IPS-18c (cell line): Measurements from ENCODE around the gene SYNE2.
"Not testable (repeated sequence)": the region's sequence is repeated elsewhere in the genome, so short reads cannot be mapped to it uniquely, and the experiment has no call there.

Source experiments
- H3K4me3 ChIP-seq: 2 replicates; pipeline ENCODE4 v1.7.0; 2013; ENCODE audit warnings: low read depth, mild to moderate bottlenecking, low read length, moderate library complexity; ENCODE audit not compliant: insufficient read depth
- H3K9me3 ChIP-seq: one replicate; pipeline ENCODE4 v1.6.1; 2013; ENCODE audit warnings: mild to moderate bottlenecking, low read length, moderate library complexity; ENCODE audit not compliant: control insufficient read depth, insufficient read depth

The SYNE2 gene

GRCh38 chr14:64170181-64170580 lies 317.4 kb downstream of the SYNE2 start:
- H3K4me3 ChIP-seq: no peak overlapping the region
- H3K9me3 ChIP-seq: no peaks in the 10 kb centered on the region

- H3K4me3 ChIP-seq: no peak overlapping the region
- no peaks in the 10 kb centered on the region for H3K9me3 ChIP-seq
These were observed 322.3 kb downstream of the SYNE2 start for GRCh38 chr14:64174922-64175782.

- Histone ChIP-seq H3K4me3 (no peak overlapping the region), H3K9me3 (no peaks in the 10 kb centered on the region)
These were observed 323.5 kb downstream of the SYNE2 start for GRCh38 chr14:64176330-64176729.

GRCh38 chr14:64178814-64179213 lies 326.0 kb downstream of the SYNE2 start:
- Histone ChIP-seq H3K4me3 (no peak overlapping the region), H3K9me3 (no peaks in the 10 kb centered on the region)

- H3K4me3 ChIP-seq, H3K9me3 ChIP-seq: not testable (repeated sequence)
These were observed 330.1 kb downstream of the SYNE2 start for GRCh38 chr14:64182908-64183307.

GRCh38 chr14:64184103-64184729 lies 331.4 kb downstream of the SYNE2 start:
- no peak overlapping the region for H3K4me3 ChIP-seq
- H3K9me3 ChIP-seq: peaks cover 2% of the 10 kb centered on the region

GRCh38 chr14:64185184-64185583 lies 332.4 kb downstream of the SYNE2 start:
- Histone ChIP-seq H3K9me3 (peaks cover 2% of the 10 kb centered on the region), H3K4me3 (no peak overlapping the region)

- Histone ChIP-seq H3K4me3 (peak overlapping the region; percentile 62), H3K9me3 (peaks cover 2% of the 10 kb centered on the region)
These were observed 333.7 kb downstream of the SYNE2 start for GRCh38 chr14:64186231-64187129.

- peaks cover 2% of the 10 kb centered on the region for H3K9me3 ChIP-seq
- H3K4me3 ChIP-seq: peak overlapping the region; percentile 22; the same call in 1 of the 2 replicates
These were observed 334.5 kb downstream of the SYNE2 start for GRCh38 chr14:64187331-64187730.

GRCh38 chr14:64190974-64191502 lies 338.2 kb downstream of the SYNE2 start:
- Histone ChIP-seq H3K9me3 (no peaks in the 10 kb centered on the region), H3K4me3 (no peak overlapping the region)

GRCh38 chr14:64191756-64192155 lies 339.0 kb downstream of the SYNE2 start:
- H3K9me3 ChIP-seq: no peaks in the 10 kb centered on the region
- no peak overlapping the region for H3K4me3 ChIP-seq

- Histone ChIP-seq H3K4me3 (no peak overlapping the region), H3K9me3 (no peaks in the 10 kb centered on the region)
These were observed 341.0 kb downstream of the SYNE2 start for GRCh38 chr14:64193821-64194220.

GRCh38 chr14:64194404-64194803 lies 341.6 kb downstream of the SYNE2 start:
- no peak overlapping the region for H3K4me3 ChIP-seq

GRCh38 chr14:64195199-64195598 lies 342.4 kb downstream of the SYNE2 start:
- no peak overlapping the region for H3K4me3 ChIP-seq
- H3K9me3 ChIP-seq: no peaks in the 10 kb centered on the region

More at GRCh38 chr14:64194404-64194803, 341.6 kb downstream of the SYNE2 start:
- no peaks in the 10 kb centered on the region for H3K9me3 ChIP-seq

- Histone ChIP-seq H3K9me3 (no peaks in the 10 kb centered on the region), H3K4me3 (no peak overlapping the region)
These were observed 343.3 kb downstream of the SYNE2 start for GRCh38 chr14:64196056-64196455.

- Histone ChIP-seq H3K9me3 (no peaks in the 10 kb centered on the region), H3K4me3 (peak overlapping the region; percentile 22; the same call in 1 of the 2 replicates)
These were observed 344.1 kb downstream of the SYNE2 start for GRCh38 chr14:64196814-64197411.

- Histone ChIP-seq H3K4me3 (no peak overlapping the region), H3K9me3 (no peaks in the 10 kb centered on the region)
These were observed 345.2 kb downstream of the SYNE2 start for GRCh38 chr14:64197996-64198395.
